Keratinocyte (primary cell): Measurements from ENCODE around the gene ANXA2R. TPM values are rescaled to one million over a fixed set of nuclear protein-coding genes. Genes with fewer than 3 reads are reported as not detected.
A peak's percentile ranks its signal among the peaks of the same experiment; 100 is the strongest.

Experiments
- DNase-seq: peaks from one replicate; pipeline ENCODE4 v3.0.0-alpha.2; 2011; ENCODE audit warnings: low read depth, missing footprints, low spot score
- FAIRE-seq: peaks from 2 replicates; lab custom pipeline; 2011; peaks lifted over from hg19 to GRCh38; lab: Jason Lieb, UNC
- H2AFZ ChIP-seq: 2 replicates; pipeline ENCODE4 v1.6.0; 2012; ENCODE audit warnings: low read length, control low read depth, inconsistent platforms; ENCODE audit not compliant: control insufficient read depth
- H3K27ac ChIP-seq: 2 replicates; pipeline ENCODE4 v1.5.1; 2011; ENCODE audit warnings: low read length; ENCODE audit not compliant: control insufficient read depth, insufficient read depth
- H3K27me3 ChIP-seq: 3 replicates; pipeline ENCODE4 v1.6.0; 2011; ENCODE audit warnings: low read length; ENCODE audit not compliant: control insufficient read depth, insufficient read depth; ENCODE audit errors: extremely low read depth
- H3K36me3 ChIP-seq, 2 experiments: 2 replicates in 1 of 2; 3 replicates in 1 of 2; pipeline ENCODE4 v1.5.1; 2011; ENCODE audit warnings: low read length in 2 of 2, mild to moderate bottlenecking in 1 of 2; ENCODE audit not compliant: control insufficient read depth in 2 of 2, insufficient read depth in 2 of 2; ENCODE audit errors: extremely low read depth in 1 of 2
- H3K4me1 ChIP-seq: 3 replicates; pipeline ENCODE4 v1.5.1; 2011; ENCODE audit warnings: low read length; ENCODE audit not compliant: control insufficient read depth, insufficient read depth; ENCODE audit errors: extremely low read depth
- H3K4me2 ChIP-seq: 3 replicates; pipeline ENCODE4 v1.6.0; 2011; ENCODE audit warnings: low read depth, low read length; ENCODE audit not compliant: control insufficient read depth, insufficient read depth; ENCODE audit errors: extremely low read depth
- H3K4me3 ChIP-seq, 3 experiments: fragments of 200-600 bp in 1 of 3; sonication (generic) in 1 of 3; 2 replicates in 2 of 3; 3 replicates in 1 of 3; pipeline ENCODE4 v1.5.1; 2011 to 2016; ENCODE audit warnings: low read length in 3 of 3, mild to moderate bottlenecking in 3 of 3, control low read depth in 2 of 3, inconsistent platforms in 1 of 3, low read depth in 1 of 3, mixed read lengths in 1 of 3, mixed run types in 1 of 3, moderate library complexity in 1 of 3; ENCODE audit not compliant: control insufficient read depth in 2 of 3, insufficient read depth in 2 of 3; ENCODE audit errors: extremely low read depth in 1 of 3
- H3K79me2 ChIP-seq: 2 replicates; pipeline ENCODE4 v1.6.0; 2012; ENCODE audit warnings: low read length; ENCODE audit not compliant: control insufficient read depth, insufficient read depth
- H3K9ac ChIP-seq: 3 replicates; pipeline ENCODE4 v1.6.0; 2011; ENCODE audit warnings: low read length; ENCODE audit not compliant: control insufficient read depth, insufficient read depth; ENCODE audit errors: extremely low read depth
- H3K9me1 ChIP-seq: 3 replicates; pipeline ENCODE4 v1.6.0; 2011; ENCODE audit warnings: low read length; ENCODE audit not compliant: control insufficient read depth, insufficient read depth; ENCODE audit errors: extremely low read depth
- H3K9me3 ChIP-seq: 2 replicates; pipeline ENCODE4 v1.5.1; 2012; ENCODE audit warnings: low read depth, low read length; ENCODE audit not compliant: control insufficient read depth
- H4K20me1 ChIP-seq: 3 replicates; pipeline ENCODE4 v1.6.0; 2011; ENCODE audit warnings: low read length; ENCODE audit not compliant: control insufficient read depth, insufficient read depth; ENCODE audit errors: extremely low read depth
- CTCF ChIP-seq, 3 experiments: IDR thresholded peaks in 1 of 3; conservative IDR thresholded peaks in 1 of 3; optimal IDR thresholded peaks in 1 of 3; 2 replicates in 2 of 3; 3 replicates in 1 of 3; pipeline versions ENCODE3 to v1.5.1; 2011; ENCODE audit warnings: low read length in 3 of 3, mild to moderate bottlenecking in 3 of 3, moderate library complexity in 2 of 3, control low read depth in 1 of 3, inconsistent platforms in 1 of 3; ENCODE audit not compliant: insufficient read depth in 2 of 3; ENCODE audit errors: extremely low read depth in 1 of 3
- EZH2 ChIP-seq: IDR thresholded peaks from one replicate; pipeline ENCODE4 v1.6.1; 2012; ENCODE audit warnings: inconsistent platforms, mild to moderate bottlenecking, low read length, moderate library complexity
- dilution Hi-C: fragments of 300-500 bp; cut with MboI; formaldehyde crosslinking; loops from one replicate; pipeline ENCODE4 v1.7.0; 2020; ENCODE audit warnings: low sequenced_read_pairs; ENCODE audit not compliant: extremely low pct_ligation_motif_present
- polyA plus RNA-seq, 5 experiments: library from polyadenylated mRNA; depleted of rRNA in 3 of 5; stranded (reverse) in 3 of 5; stranded (forward) in 1 of 5; unstranded in 1 of 5; fragments of >200 nt; gene quantifications; 1 replicate in 1 of 5; 2 replicates in 3 of 5; 3 replicates in 1 of 5; pipeline versions ENCODE4 v1.2.1 to v1.2.3, GENCODE V29; 2011 to 2012; ENCODE audit warnings: missing spikeins in 2 of 5, low read depth in 1 of 5, low replicate concordance in 1 of 5

ANXA2R gene
- polyA plus RNA-seq, 1 donor (not counting 4 experiments of a cell fraction or from before 2014, with no cell fraction given) = 0.17 TPM

GRCh38 chr5:43068037-43068436, 27.9 kb upstream of the ANXA2R start:
- Histone ChIP-seq H3K9me1 (no peaks in the 10 kb centered on the region), H3K4me1 (peaks cover 20% of the 10 kb centered on the region), H4K20me1 (no peaks in the 10 kb centered on the region), H3K9me3 (no peaks in the 10 kb centered on the region), H3K9ac (peak overlapping the region; percentile 90), H3K4me3 (peak overlapping the region; percentile 70 to 95 (median 80)), H3K79me2 (peaks cover 43% of the 10 kb centered on the region), H3K4me2 (peak overlapping the region; percentile 92), H2AFZ (no peak overlapping the region), H3K27me3 (no peaks in the 10 kb centered on the region), H3K36me3 (peaks cover 6% of the 10 kb centered on the region in 2 experiments), H3K27ac (peak overlapping the region; percentile 98)
- no peak for TF ChIP-seq EZH2
- no peak for TF ChIP-seq CTCF (optimal IDR thresholded peaks at IDR 0.05 in 1 of 3, IDR thresholded peaks at IDR 0.05 in 1 of 3, conservative IDR thresholded peaks at IDR 0.05 in 1 of 3; ENCODE audit: extremely low read depth in 1 of 3, insufficient read depth in 2 of 3, low read length in 3 of 3)
- no peak for FAIRE-seq
- dilution Hi-C loops = no loop called here
- DNase-seq = no peak

GRCh38 chr5:43066799-43067741, 27.0 kb upstream of the ANXA2R start:
- peaks cover 20% of the 10 kb centered on the region for H3K4me1 ChIP-seq
- H3K9me3 ChIP-seq = no peaks in the 10 kb centered on the region
- DNase-seq (peak; percentile 60), FAIRE-seq (peak; percentile 34)
- peak overlapping the region; percentile 98 for H3K27ac ChIP-seq
- TF ChIP-seq CTCF (optimal IDR thresholded peaks at IDR 0.05 in 1 of 3, IDR thresholded peaks at IDR 0.05 in 1 of 3, conservative IDR thresholded peaks at IDR 0.05 in 1 of 3; ENCODE audit: extremely low read depth in 1 of 3, insufficient read depth in 2 of 3, low read length in 3 of 3) (no peak), EZH2 (no peak)
- dilution Hi-C loops = no loop called here
- H3K36me3 ChIP-seq = peaks cover 6% of the 10 kb centered on the region in 2 experiments
- H3K9ac ChIP-seq = peak overlapping the region; percentile 90
- H3K27me3 ChIP-seq = no peaks in the 10 kb centered on the region
- peak overlapping the region; percentile 92 for H3K4me2 ChIP-seq
- H3K4me3 ChIP-seq = peak overlapping the region; percentile 70 to 95 (median 80)
- no peaks in the 10 kb centered on the region for H4K20me1 ChIP-seq
- H2AFZ ChIP-seq = peak overlapping the region; percentile 89
- peaks cover 43% of the 10 kb centered on the region for H3K79me2 ChIP-seq
- no peaks in the 10 kb centered on the region for H3K9me1 ChIP-seq
